Adrenal gland (tissue), 12 donors: ENCODE data around the gene TPRG1. TPM values are rescaled to one million over a fixed set of nuclear protein-coding genes. Genes with fewer than 3 reads are reported as not detected.
A peak's percentile ranks its signal among the peaks of the same experiment; 100 is the strongest.

Experiments
- DNase-seq, 7 donors: peaks; one replicate each; pipeline ENCODE4 v3.0.0-alpha.2; 2019 to 2020
- H3K27ac ChIP-seq, 5 donors: fragments of 200-600 bp; sonication (generic) in 4 of 5; 1 replicate in 3 of 5; 2 replicates in 2 of 5; pipeline versions ENCODE4 v1.5.1 to v1.8.0; 2016 to 2020; ENCODE audit warnings: mild to moderate bottlenecking in 1 of 5
- H3K27me3 ChIP-seq: fragments of 200-600 bp; 2 replicates; pipeline ENCODE4 v1.8.0; 2021
- H3K36me3 ChIP-seq, 2 donors: fragments of 200-600 bp; replicated peaks in 1 of 2; 1 replicate in 1 of 2; 2 replicates in 1 of 2; pipeline versions ENCODE4 v1.5.1 to v1.8.0; 2018 to 2022
- H3K4me1 ChIP-seq, 2 donors: fragments of 200-600 bp; replicated peaks in 1 of 2; 1 replicate in 1 of 2; 2 replicates in 1 of 2; pipeline versions ENCODE4 v1.5.1 to v1.8.0; 2018 to 2021
- H3K4me3 ChIP-seq, 4 donors: fragments of 200-600 bp; sonication (generic) in 3 of 4; one replicate each; pipeline ENCODE4 v1.5.1; 2016 to 2018
- H3K9me3 ChIP-seq, 3 donors: fragments of 200-600 bp; sonication (generic) in 1 of 3; replicated peaks in 1 of 3; 1 replicate in 2 of 3; 2 replicates in 1 of 3; pipeline versions ENCODE4 v1.5.1 to v1.8.0; 2016 to 2021
- CTCF ChIP-seq, 6 experiments: fragments of 450-650 bp in 4 of 6; fragments of 200-600 bp in 2 of 6; sonication (generic) in 1 of 6; IDR thresholded peaks; 1 replicate in 5 of 6; 2 replicates in 1 of 6; pipeline versions ENCODE4 v1.5.1 to v1.8.0; 2016 to 2021; ENCODE audit warnings: antibody characterized with exemption in 6 of 6, mild to moderate bottlenecking in 2 of 6, moderate library complexity in 1 of 6
- POLR2A ChIP-seq, 2 donors: fragments of 450-650 bp; IDR thresholded peaks; one replicate each; pipeline ENCODE4 v1.6.1; 2017; ENCODE audit warnings: antibody characterized with exemption in 2 of 2, mild to moderate bottlenecking in 2 of 2, moderate library complexity in 1 of 2
- WGBS, 4 donors: extraction: QIAGEN DNeasy Blood & Tissue Kit in 2 of 4; methylation state at CpG; one replicate each; pipeline versions ENCODE4 v1.1.5 to v1.1.7; 2013 to 2017; 5-methylcytosine and 5-hydroxymethylcytosine counted together
- intact Hi-C, 2 donors: fragments of 100-400 bp; cut with DNase I; formaldehyde crosslinking; loops; one replicate each; pipeline versions ENCODE4 v1.14.1 to v1.15.0; 2022 to 2023
- polyA plus RNA-seq, 3 donors: library from polyadenylated mRNA; stranded (reverse); fragments of 200-250 nt in 2 of 3; fragments of 350-450 nt in 1 of 3; fragmentation: Illumina TruSeq in 1 of 3; extraction: RNeasy Lipid Tissue Mini Kit (QIAGEN cat#74804) in 1 of 3; gene quantifications; one replicate each; pipeline ENCODE4 v1.2.3, GENCODE V29; 2013 to 2014
- total RNA-seq, 9 donors: library from RNA; depleted of rRNA in 4 of 9; stranded (reverse); fragments of >200 nt in 4 of 9; fragments of 120-200 nt in 1 of 9; fragmentation: NEBNext Ultra II Directional in 1 of 9; extraction: Animal tissue kit (Norgen Biotek cat#: 25700) in 1 of 9; gene quantifications; one replicate each; pipeline versions ENCODE4 v1.1.0 to v1.2.4, GENCODE V29; 2013 to 2023
- donor health status: healthy with polysubstance abuse.
- donor health status: Bipolar disorder and iron deficiency.
- donor health status: DM: yes; HTN: yes; CAD: no.
- donor health status: DM: no; HTN: no; CAD: no.
- donor health status: DM: no; HTN: no; CAD: no.
- donor health status: DM: yes; HTN: yes; CAD: no.

The TPRG1 gene
- total and polyA plus RNA-seq, 12 donors = 2.6 to 9.4 (median 3.9) TPM

GRCh38 chr3:189276444-189277219, 104.9 kb downstream of the TPRG1 start:
- no peak overlapping the region for H3K27ac ChIP-seq
- no peaks in the 10 kb centered on the region for H3K9me3 ChIP-seq
- TF ChIP-seq CTCF (IDR thresholded peaks at IDR 0.05) = no peak
- no peak for TF ChIP-seq POLR2A (IDR thresholded peaks at IDR 0.05)
- H3K4me1 ChIP-seq = no peaks in the 10 kb centered on the region
- no peaks in the 10 kb centered on the region for H3K36me3 ChIP-seq
- peak in 2 of 7 donors; percentile 24 to 33 for DNase-seq
- H3K4me3 ChIP-seq = no peak overlapping the region
- intact Hi-C loops = loop anchor here in 1 of 2 donors (10.0 kb wide), 1 partner anchor 668 kb away; no protein-coding TSS in a partner anchor
- WGBS, 4 donors = 52 to 55% (median 53%) methylated on average over 5 of the region's 5 CpGs
- no peaks in the 10 kb centered on the region for H3K27me3 ChIP-seq

GRCh38 chr3:189277711-189278110, 105.9 kb downstream of the TPRG1 start:
- H3K9me3 ChIP-seq = no peaks in the 10 kb centered on the region
- DNase-seq = no peak
- 77 to 79% (median 78%) methylated on average over 3 of the region's 3 CpGs for WGBS, 4 donors
- H3K4me3 ChIP-seq = no peak overlapping the region
- intact Hi-C loops = loop anchor here in 1 of 2 donors (10.0 kb wide), 1 partner anchor 667 kb away; no protein-coding TSS in a partner anchor
- H3K27ac ChIP-seq = no peak overlapping the region
- no peak for TF ChIP-seq POLR2A (IDR thresholded peaks at IDR 0.05)
- TF ChIP-seq CTCF (IDR thresholded peaks at IDR 0.05) = no peak
- H3K36me3 ChIP-seq = no peaks in the 10 kb centered on the region
- H3K4me1 ChIP-seq = no peaks in the 10 kb centered on the region
- H3K27me3 ChIP-seq = no peaks in the 10 kb centered on the region

GRCh38 chr3:189278221-189278620, 106.5 kb downstream of the TPRG1 start:
- Histone ChIP-seq H3K9me3 (peaks cover 0 to 4% (median 0%) of the 10 kb centered on the region in 3 donors), H3K4me3 (no peak overlapping the region), H3K4me1 (no peaks in the 10 kb centered on the region), H3K27ac (no peak overlapping the region), H3K36me3 (no peaks in the 10 kb centered on the region), H3K27me3 (no peaks in the 10 kb centered on the region)
- 91 to 100% (median 93%) methylated on average over 1 to 3 of the region's 3 CpGs for WGBS, 4 donors
- TF ChIP-seq CTCF (IDR thresholded peaks at IDR 0.05) (no peak), POLR2A (IDR thresholded peaks at IDR 0.05) (no peak)
- intact Hi-C loops = loop anchor here in 1 of 2 donors (10.0 kb wide), 1 partner anchor 667 kb away; no protein-coding TSS in a partner anchor
- no peak for DNase-seq

- no peaks in the 10 kb centered on the region for H3K27me3 ChIP-seq
- WGBS, 4 donors = 65 to 81% (median 75%) methylated on average over 3 of the region's 3 CpGs
- TF ChIP-seq CTCF (IDR thresholded peaks at IDR 0.05) = no peak
- no peak for DNase-seq
- no peaks in the 10 kb centered on the region for H3K36me3 ChIP-seq
- H3K4me1 ChIP-seq = no peaks in the 10 kb centered on the region
- H3K4me3 ChIP-seq = no peak overlapping the region
- peaks cover 0 to 5% (median 0%) of the 10 kb centered on the region in 3 donors for H3K9me3 ChIP-seq
- no peak overlapping the region for H3K27ac ChIP-seq
- intact Hi-C loops = no loop called here
These were observed 110.4 kb downstream of the TPRG1 start for GRCh38 chr3:189282189-189282588.
